GM21528 (cell line): ENCODE results near the gene FGFR2.
"Not testable (repeated sequence)": the region's sequence is repeated elsewhere in the genome, so short reads cannot be mapped to it uniquely, and the experiment has no call there.

Source experiments
- ATAC-seq: cut with Tn5 transposase; IDR thresholded peaks from one replicate; pipeline ENCODE4 v1.9.1; 2021; ENCODE audit warnings: mild to moderate bottlenecking, moderate library complexity; ENCODE audit not compliant: unreplicated experiment, low FRiP score

Gene FGFR2

GRCh38 chr10:121527690-121528089 lies 70.6 kb downstream of the FGFR2 start:
- no peak for ATAC-seq

- no peak for ATAC-seq
These were observed 71.4 kb downstream of the FGFR2 start for GRCh38 chr10:121526801-121527221.

- ATAC-seq, result no peak
These were observed 72.0 kb downstream of the FGFR2 start for GRCh38 chr10:121526135-121526790.

GRCh38 chr10:121525251-121526134 lies 72.8 kb downstream of the FGFR2 start:
- ATAC-seq, result no peak

GRCh38 chr10:121524157-121524817 lies 74.0 kb downstream of the FGFR2 start:
- ATAC-seq, result no peak

GRCh38 chr10:121522831-121523230 lies 75.4 kb downstream of the FGFR2 start:
- ATAC-seq, result no peak

GRCh38 chr10:121521794-121522556 lies 76.3 kb downstream of the FGFR2 start:
- no peak for ATAC-seq

- ATAC-seq, result not testable (repeated sequence)
These were observed 77.7 kb downstream of the FGFR2 start for GRCh38 chr10:121520526-121520925.

- no peak for ATAC-seq
These were observed 78.2 kb downstream of the FGFR2 start for GRCh38 chr10:121519901-121520493.

GRCh38 chr10:121519411-121519810 lies 78.8 kb downstream of the FGFR2 start:
- ATAC-seq, result no peak

- no peak for ATAC-seq
These were observed 79.9 kb downstream of the FGFR2 start for GRCh38 chr10:121518333-121518732.

GRCh38 chr10:121516093-121516865 lies 82.0 kb downstream of the FGFR2 start:
- ATAC-seq, result peak; percentile 70

- ATAC-seq, result no peak
These were observed 83.9 kb downstream of the FGFR2 start for GRCh38 chr10:121514141-121514865.

- no peak for ATAC-seq
These were observed 86.3 kb downstream of the FGFR2 start for GRCh38 chr10:121511943-121512342.

- ATAC-seq, result no peak
These were observed 86.8 kb downstream of the FGFR2 start for GRCh38 chr10:121511460-121511859.

- no peak for ATAC-seq
These were observed 88.0 kb downstream of the FGFR2 start for GRCh38 chr10:121510201-121510771.

GRCh38 chr10:121509796-121510195 lies 88.4 kb downstream of the FGFR2 start:
- ATAC-seq, result no peak

GRCh38 chr10:121509112-121509511 lies 89.1 kb downstream of the FGFR2 start:
- no peak for ATAC-seq
